Transverse colon (tissue), 4 donors: Measurements from ENCODE around the gene HDGF. TPM values are rescaled to one million over a fixed set of nuclear protein-coding genes. Genes with fewer than 3 reads are reported as not detected.

ENCODE experiments used
- DNase-seq: peaks from one replicate; pipeline ENCODE4 v3.0.0-alpha.2; 2019
- H3K27ac ChIP-seq, 4 donors: fragments of 200-600 bp; sonication (generic); 2 replicates each; pipeline ENCODE4 v1.5.1; 2016 to 2018; ENCODE audit warnings: inconsistent platforms in 4 of 4
- H3K27me3 ChIP-seq: fragments of 200-600 bp; sonication (generic); 2 replicates; pipeline ENCODE4 v1.5.1; 2017; ENCODE audit warnings: inconsistent platforms
- H3K36me3 ChIP-seq, 4 donors: fragments of 200-600 bp; sonication (generic); 2 replicates each; pipeline ENCODE4 v1.5.1; 2017 to 2019; ENCODE audit warnings: inconsistent platforms in 4 of 4
- H3K4me1 ChIP-seq, 4 donors: fragments of 200-600 bp; sonication (generic); 2 replicates each; pipeline ENCODE4 v1.5.1; 2017 to 2020; ENCODE audit warnings: inconsistent platforms in 4 of 4
- H3K4me3 ChIP-seq, 4 donors: fragments of 200-600 bp; sonication (generic); 1 replicate in 1 of 4; 2 replicates in 3 of 4; pipeline versions ENCODE4 v1.5.1 to v1.6.1; 2017 to 2019; ENCODE audit warnings: inconsistent platforms in 4 of 4
- H3K9me3 ChIP-seq, 2 donors: fragments of 200-600 bp; sonication (generic); 2 replicates each; pipeline ENCODE4 v1.5.1; 2017 to 2019; ENCODE audit warnings: inconsistent platforms in 2 of 2
- EP300 ChIP-seq: sonication (generic); formaldehyde crosslinking; IDR thresholded peaks from one replicate; pipeline ENCODE4 v1.6.1; 2017; ENCODE audit warnings: antibody characterized with exemption, low read depth
- POLR2A ChIP-seq: fragments of 450-650 bp; IDR thresholded peaks from one replicate; pipeline ENCODE4 v1.6.1; 2016; ENCODE audit warnings: antibody characterized with exemption, mild to moderate bottlenecking, moderate library complexity
- POLR2AphosphoS5 ChIP-seq, 3 donors: sonication (generic); formaldehyde crosslinking; IDR thresholded peaks; one replicate each; pipeline ENCODE4 v1.6.1; 2016; ENCODE audit warnings: antibody characterized with exemption in 3 of 3
- WGBS, 2 donors: methylation state at CpG; one replicate each; pipeline ENCODE4 v1.1.5; 2018; ENCODE audit warnings: low coverage in 1 of 2; 5-methylcytosine and 5-hydroxymethylcytosine counted together
- in situ Hi-C, 4 donors: fragments of 200-750 bp; cut with MboI; loops; one replicate each; pipeline versions ENCODE4 v1.15.0 to v1.15.1; 2017; ENCODE audit warnings: low sequenced_read_pairs in 3 of 4, low pct_ligation_motif_present in 1 of 4, low pct_unique_long_range_greater_than_20kb in 1 of 4
- intact Hi-C: fragments of 100-400 bp; cut with DNase I; formaldehyde crosslinking; loops from one replicate; pipeline ENCODE4 v1.15.1; 2023; ENCODE audit warnings: low total_unique reads
- total RNA-seq, 4 donors: library from RNA; depleted of rRNA; stranded (reverse); fragments of >200 nt; gene quantifications; one replicate each; pipeline ENCODE4 v1.1.0, GENCODE V29; 2016
- TF ChIP-seq, protein P1 (sequence below), 5 experiments: fragments of 200-600 bp in 3 of 5; fragments of 450-650 bp in 2 of 5; sonication (generic) in 3 of 5; IDR thresholded peaks; 1 replicate in 2 of 5; 2 replicates in 3 of 5; pipeline ENCODE4 v1.5.1; 2016 to 2017; ENCODE audit warnings: antibody characterized with exemption in 5 of 5, inconsistent platforms in 3 of 5, mild to moderate bottlenecking in 2 of 5, moderate library complexity in 1 of 5

The HDGF gene
- total RNA-seq, 4 donors from 2014 or later = 150 to 204 (median 179) TPM

DNA sequence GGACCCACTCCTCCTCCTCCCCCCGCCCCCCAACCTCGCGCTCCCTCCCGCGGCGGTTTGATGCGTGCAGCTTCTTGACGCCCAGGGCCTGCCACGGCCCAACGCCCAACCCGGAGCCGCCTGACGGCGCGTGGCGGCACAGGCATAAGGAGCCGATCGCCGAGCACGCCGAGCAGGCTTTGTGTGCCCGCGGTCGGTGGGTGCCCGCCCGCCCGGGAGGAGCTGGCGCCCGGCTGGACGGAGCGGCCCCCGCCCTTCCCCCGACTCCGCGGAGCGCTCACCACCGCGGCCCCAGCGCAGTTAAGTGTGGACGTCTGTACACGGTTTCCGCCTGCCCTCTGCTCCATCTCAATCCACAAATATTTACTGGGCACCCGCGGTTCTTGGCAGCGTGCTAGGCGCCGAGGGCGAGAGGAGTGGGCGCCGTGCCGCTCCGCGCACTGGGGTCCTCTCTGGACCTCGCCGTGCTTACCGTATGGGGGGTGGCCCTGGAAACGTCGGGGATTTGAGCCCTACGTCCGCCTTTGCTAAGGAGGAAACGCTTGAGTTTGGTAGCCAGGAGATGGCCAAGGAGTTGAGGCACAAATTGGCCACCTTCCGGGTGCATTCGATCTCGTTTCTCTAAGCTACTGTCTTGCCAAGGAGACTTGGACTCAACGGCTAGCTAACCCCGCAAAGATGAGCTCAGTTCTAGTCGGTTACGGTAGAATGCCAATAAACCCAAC is 444 bp upstream of the HDGF start:
- H3K27me3 ChIP-seq = no peaks in the 10 kb centered on the region
- peak; percentile 98 for DNase-seq
- H3K4me3 ChIP-seq = peak overlapping the region; percentile 62 to 98 (median 96)
- in situ Hi-C loops = no loop called here
- TF ChIP-seq EP300 = no peak
- TF ChIP-seq, protein P1, sequence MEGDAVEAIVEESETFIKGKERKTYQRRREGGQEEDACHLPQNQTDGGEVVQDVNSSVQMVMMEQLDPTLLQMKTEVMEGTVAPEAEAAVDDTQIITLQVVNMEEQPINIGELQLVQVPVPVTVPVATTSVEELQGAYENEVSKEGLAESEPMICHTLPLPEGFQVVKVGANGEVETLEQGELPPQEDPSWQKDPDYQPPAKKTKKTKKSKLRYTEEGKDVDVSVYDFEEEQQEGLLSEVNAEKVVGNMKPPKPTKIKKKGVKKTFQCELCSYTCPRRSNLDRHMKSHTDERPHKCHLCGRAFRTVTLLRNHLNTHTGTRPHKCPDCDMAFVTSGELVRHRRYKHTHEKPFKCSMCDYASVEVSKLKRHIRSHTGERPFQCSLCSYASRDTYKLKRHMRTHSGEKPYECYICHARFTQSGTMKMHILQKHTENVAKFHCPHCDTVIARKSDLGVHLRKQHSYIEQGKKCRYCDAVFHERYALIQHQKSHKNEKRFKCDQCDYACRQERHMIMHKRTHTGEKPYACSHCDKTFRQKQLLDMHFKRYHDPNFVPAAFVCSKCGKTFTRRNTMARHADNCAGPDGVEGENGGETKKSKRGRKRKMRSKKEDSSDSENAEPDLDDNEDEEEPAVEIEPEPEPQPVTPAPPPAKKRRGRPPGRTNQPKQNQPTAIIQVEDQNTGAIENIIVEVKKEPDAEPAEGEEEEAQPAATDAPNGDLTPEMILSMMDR (IDR thresholded peaks at IDR 0.05) = peak in 2 of 5 experiments; percentile 15 to 33
- TF ChIP-seq POLR2AphosphoS5 (IDR thresholded peaks at IDR 0.05) = peak; percentile 72 to 91 (median 81)
- TF ChIP-seq POLR2A = peak; percentile 76
- 0 to 1% methylated on average over 2 to 27 of the region's 68 CpGs for WGBS, 2 donors
- no peaks in the 10 kb centered on the region for H3K36me3 ChIP-seq
- peak overlapping the region; percentile 95 to 99 (median 98) for H3K27ac ChIP-seq
- intact Hi-C loops = no loop called here
- no peaks in the 10 kb centered on the region for H3K9me3 ChIP-seq
- peaks cover 24 to 49% (median 40%) of the 10 kb centered on the region in 4 donors for H3K4me1 ChIP-seq

DNA sequence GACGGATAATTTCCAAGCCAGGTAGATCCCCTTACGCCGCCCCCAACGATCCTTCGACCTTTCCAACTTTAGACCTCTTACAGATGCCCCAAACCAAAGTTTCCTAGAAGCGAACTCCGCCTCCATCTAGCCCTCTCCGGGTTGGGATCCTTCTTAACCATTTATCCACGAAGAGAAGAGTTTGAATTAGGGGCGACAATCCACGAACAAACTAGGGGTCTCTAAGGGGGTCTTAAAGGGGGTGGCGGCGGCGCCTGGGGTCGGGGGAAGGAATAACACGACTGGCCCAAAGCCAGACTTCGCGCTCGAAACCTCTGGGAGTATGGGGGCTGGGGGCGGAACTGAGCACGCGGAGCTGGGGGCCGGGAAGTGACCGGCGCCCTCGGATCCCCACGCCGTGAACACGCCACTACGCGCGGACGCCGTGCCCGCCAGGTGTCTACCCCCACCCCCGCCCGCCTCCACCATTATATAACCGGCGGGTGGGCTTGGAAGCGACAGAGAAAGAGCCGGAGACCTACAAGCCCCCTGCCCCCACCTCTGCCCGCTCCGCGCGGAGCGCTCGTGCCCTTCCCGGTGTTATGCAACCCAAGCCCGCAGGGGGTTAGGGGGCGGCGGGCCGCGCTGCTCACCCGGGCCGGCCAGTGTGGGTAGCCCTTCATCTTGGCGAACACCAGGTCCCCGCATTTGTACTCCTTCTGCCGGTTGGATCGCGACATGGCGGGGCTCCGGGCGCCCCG is 594 bp downstream of the HDGF start:
- WGBS, 2 donors = 1% methylated on average over 61 of the region's 64 CpGs; no CpG with 5 or more reads in 1 of the 2 donors
- Histone ChIP-seq H3K27me3 (no peaks in the 10 kb centered on the region), H3K27ac (peak overlapping the region; percentile 95 to 99 (median 98)), H3K9me3 (no peaks in the 10 kb centered on the region), H3K4me3 (peak overlapping the region; percentile 93 to 98 (median 96)), H3K36me3 (no peaks in the 10 kb centered on the region), H3K4me1 (peaks cover 29 to 59% (median 50%) of the 10 kb centered on the region in 4 donors)
- intact Hi-C loops = no loop called here
- in situ Hi-C loops = no loop called here
- no peak for TF ChIP-seq POLR2A
- TF ChIP-seq, protein P1 (IDR thresholded peaks at IDR 0.05) = peak in 3 of 5 experiments; percentile 9 to 50 (median 42)
- TF ChIP-seq EP300 = no peak
- TF ChIP-seq POLR2AphosphoS5 (IDR thresholded peaks at IDR 0.05) = peak in 1 of 3 donors; percentile 3
- peak; percentile 53 for DNase-seq

DNA sequence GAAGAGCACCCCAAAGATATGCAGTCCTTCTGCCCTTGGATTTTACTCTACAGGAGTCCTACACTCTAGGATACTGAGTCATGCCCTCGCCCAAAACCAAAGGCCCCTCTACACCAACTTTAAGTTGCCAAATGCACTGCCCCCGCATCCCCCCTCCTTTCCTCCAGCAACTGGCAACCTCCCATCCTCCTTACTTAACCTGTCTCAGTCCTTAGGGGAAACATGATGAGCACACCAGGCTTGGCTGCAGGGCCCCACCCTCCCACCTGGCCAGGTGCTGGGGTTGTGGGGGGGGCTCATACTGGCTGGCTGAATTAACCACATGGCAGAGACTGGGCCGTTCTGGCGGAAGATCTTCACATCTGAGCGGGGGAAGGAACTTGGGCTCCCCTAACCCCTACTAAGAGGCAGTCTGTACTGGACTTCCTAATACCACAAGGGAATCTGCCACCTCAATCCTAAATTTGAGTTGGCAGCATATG is 1.2 kb downstream of the HDGF start:
- peak; percentile 74 for DNase-seq
- TF ChIP-seq POLR2A (no peak), POLR2AphosphoS5 (IDR thresholded peaks at IDR 0.05) (peak in 1 of 3 donors; percentile 4), EP300 (no peak)
- TF ChIP-seq, protein P1 (IDR thresholded peaks at IDR 0.05) = no peak
- intact Hi-C loops (no loop called here), in situ Hi-C loops (no loop called here)
- H3K27ac ChIP-seq = peak overlapping the region; percentile 95 to 99 (median 98)
- 0 to 1% methylated on average over 5 of the region's 5 CpGs for WGBS, 2 donors
- H3K4me1 ChIP-seq = peaks cover 29 to 63% (median 53%) of the 10 kb centered on the region in 4 donors
- no peaks in the 10 kb centered on the region for H3K9me3 ChIP-seq
- H3K4me3 ChIP-seq = peak overlapping the region; percentile 93 to 98 (median 96)
- no peaks in the 10 kb centered on the region for H3K36me3 ChIP-seq
- no peaks in the 10 kb centered on the region for H3K27me3 ChIP-seq
